WTC11 (cell line): Measurements from ENCODE around the gene SEC24A. TPM values are rescaled to one million over a fixed set of nuclear protein-coding genes. Genes with fewer than 3 reads are reported as not detected.

Experiments used
- ATAC-seq: fragments of 200-7000 bp; cut with Tn5 transposase; 2 replicates; pipeline ENCODE4 v1.10.0; 2021; ENCODE audit warnings: mild to moderate bottlenecking, moderate library complexity
- CTCF ChIA-PET: fragments of 300-600 bp; sonication (Branson Sonifier 250); formaldehyde crosslinking; loops from one replicate; lab custom pipeline; 2021; ENCODE audit warnings: antibody characterized with exemption; lab: Charles Lee
- POLR2A ChIA-PET: fragments of 350-600 bp; sonication (Branson Sonifier 250); formaldehyde crosslinking; loops from one replicate; lab custom pipeline; 2021; ENCODE audit warnings: antibody characterized with exemption; lab: Charles Lee
- DNase-seq: peaks from one replicate; pipeline ENCODE4 v3.0.0; 2021; ENCODE audit warnings: low spot score
- H3K27ac Mint-ChIP-seq: 2 replicates; pipeline ENCODE4 v1.8.0; 2021; ENCODE audit warnings: mixed read lengths
- H3K27me3 Mint-ChIP-seq: 2 replicates; pipeline ENCODE4 v1.8.0; 2021; ENCODE audit warnings: low read depth, mild to moderate bottlenecking, moderate library complexity, mixed read lengths
- H3K36me3 Mint-ChIP-seq: 2 replicates; pipeline ENCODE4 v1.8.0; 2021; ENCODE audit warnings: mixed read lengths
- H3K4me1 Mint-ChIP-seq: 2 replicates; pipeline ENCODE4 v1.8.0; 2022; ENCODE audit warnings: mixed read lengths
- H3K4me3 Mint-ChIP-seq: 2 replicates; pipeline ENCODE4 v1.8.0; 2021; ENCODE audit warnings: mild to moderate bottlenecking, moderate library complexity, mixed read lengths
- H3K9me3 Mint-ChIP-seq: 2 replicates; pipeline ENCODE4 v1.8.0; 2021; ENCODE audit warnings: mixed read lengths
- ATF1 ChIP-seq: sonication (generic); formaldehyde crosslinking; IDR thresholded peaks from 2 replicates; pipeline ENCODE4 v1.8.1; 2023; ENCODE audit warnings: mild to moderate bottlenecking, moderate library complexity, missing genetic modification reagents
- CBFB ChIP-seq: sonication (generic); formaldehyde crosslinking; IDR thresholded peaks from 2 replicates; pipeline ENCODE4 v1.8.1; 2022; ENCODE audit warnings: mild to moderate bottlenecking, low read depth, missing genetic modification reagents
- CREM ChIP-seq: sonication (generic); formaldehyde crosslinking; IDR thresholded peaks from 2 replicates; pipeline ENCODE4 v1.8.1; 2022; ENCODE audit warnings: mild to moderate bottlenecking, missing genetic modification reagents, moderate library complexity
- E2F5 ChIP-seq: sonication (generic); formaldehyde crosslinking; IDR thresholded peaks from 2 replicates; pipeline ENCODE4 v1.8.1; 2022; ENCODE audit warnings: mild to moderate bottlenecking, moderate library complexity, missing genetic modification reagents
- ESRRA ChIP-seq: sonication (generic); formaldehyde crosslinking; IDR thresholded peaks from 2 replicates; pipeline ENCODE4 v1.8.1; 2022; ENCODE audit warnings: mild to moderate bottlenecking, missing genetic modification reagents, borderline replicate concordance
- FOXP1 ChIP-seq: sonication (generic); formaldehyde crosslinking; IDR thresholded peaks from 2 replicates; pipeline ENCODE4 v1.8.0; 2022; ENCODE audit warnings: missing genetic modification reagents, mild to moderate bottlenecking, moderate library complexity, borderline replicate concordance
- FOXP4 ChIP-seq: sonication (generic); formaldehyde crosslinking; IDR thresholded peaks from 2 replicates; pipeline ENCODE4 v1.8.0; 2022; ENCODE audit warnings: mild to moderate bottlenecking, missing genetic modification reagents
- GABPB1 ChIP-seq: sonication (generic); formaldehyde crosslinking; IDR thresholded peaks from 2 replicates; pipeline ENCODE4 v1.8.1; 2023; ENCODE audit warnings: mild to moderate bottlenecking, missing genetic modification reagents
- KAT7 ChIP-seq: sonication (generic); formaldehyde crosslinking; IDR thresholded peaks from 2 replicates; pipeline ENCODE4 v1.8.1; 2023; ENCODE audit warnings: missing genetic modification reagents, mild to moderate bottlenecking, borderline replicate concordance
- MXD4 ChIP-seq: fragments of 250-450 bp; sonication (Bioruptor Pico); IDR thresholded peaks from 2 replicates; pipeline ENCODE4 v1.8.0; 2021; ENCODE audit warnings: mild to moderate bottlenecking, moderate library complexity, borderline replicate concordance
- MYBL2 ChIP-seq: sonication (generic); formaldehyde crosslinking; IDR thresholded peaks from 2 replicates; pipeline ENCODE4 v1.8.1; 2023; ENCODE audit warnings: mild to moderate bottlenecking, moderate library complexity, missing genetic modification reagents
- NFYB ChIP-seq: sonication (generic); formaldehyde crosslinking; conservative IDR thresholded peaks from 2 replicates; pipeline ENCODE4 v1.8.0; 2022; ENCODE audit warnings: low read depth, missing genetic modification reagents
- RORB ChIP-seq: fragments of 250-450 bp; sonication (Bioruptor Pico); IDR thresholded peaks from 2 replicates; pipeline ENCODE4 v1.9.0; 2021; ENCODE audit warnings: mild to moderate bottlenecking
- SP1 ChIP-seq: sonication (generic); formaldehyde crosslinking; conservative IDR thresholded peaks from 2 replicates; pipeline ENCODE4 v1.8.1; 2022; ENCODE audit warnings: missing genetic modification reagents
- ZBTB21 ChIP-seq: sonication (generic); formaldehyde crosslinking; IDR thresholded peaks from 2 replicates; pipeline ENCODE4 v1.8.1; 2023; ENCODE audit warnings: mild to moderate bottlenecking, missing genetic modification reagents, borderline replicate concordance
- ZNF263 ChIP-seq: sonication (generic); formaldehyde crosslinking; IDR thresholded peaks from 2 replicates; pipeline ENCODE4 v1.8.1; 2022; ENCODE audit warnings: low read depth, mild to moderate bottlenecking, moderate library complexity, missing genetic modification reagents
- ZNF671 ChIP-seq: fragments of 250-450 bp; sonication (Bioruptor Pico); IDR thresholded peaks from 2 replicates; pipeline ENCODE4 v1.8.0; 2021; ENCODE audit warnings: mild to moderate bottlenecking
- total RNA-seq: library from RNA; stranded (reverse); gene quantifications from 3 replicates; pipeline ENCODE4 v1.2.3, GENCODE V29; 2021
- TF ChIP-seq, protein P1 (sequence below): sonication (generic); formaldehyde crosslinking; IDR thresholded peaks from 2 replicates; pipeline ENCODE4 v1.8.0; 2022; ENCODE audit warnings: missing genetic modification reagents
- TF ChIP-seq, protein P2 (sequence below): fragments of 250-450 bp; sonication (Bioruptor Pico); IDR thresholded peaks from 2 replicates; pipeline ENCODE4 v1.9.0; 2021; ENCODE audit warnings: mild to moderate bottlenecking, borderline replicate concordance
- TF ChIP-seq, protein P3 (sequence below): sonication (generic); formaldehyde crosslinking; IDR thresholded peaks from 2 replicates; pipeline ENCODE4 v1.8.0; 2022; ENCODE audit warnings: mild to moderate bottlenecking, missing genetic modification reagents

Gene SEC24A
- total RNA-seq, 1 experiment from 2014 or later: 30.5 TPM

DNA sequence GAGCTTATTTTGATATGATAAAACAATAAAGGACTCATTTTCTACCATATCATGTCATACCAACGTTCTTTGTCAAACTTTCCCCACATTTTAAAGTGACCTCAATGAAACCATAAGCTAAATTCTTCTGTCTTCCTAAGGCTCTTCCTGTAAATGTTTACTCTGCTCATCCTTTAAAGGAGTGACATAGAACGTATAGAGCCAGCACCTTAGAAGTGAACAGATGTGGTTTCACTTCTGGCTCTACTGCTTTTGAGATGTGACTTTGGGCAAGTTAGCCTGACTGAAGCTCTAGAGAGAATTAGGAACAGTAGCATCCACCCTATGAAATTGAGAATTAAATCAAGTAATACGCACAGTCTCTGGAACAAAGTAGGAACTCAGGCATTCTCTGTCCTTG, 40.0 kb upstream of the SEC24A start (continued):
- no peak for TF ChIP-seq FOXP4 (CRISPR knock-in tag)
- TF ChIP-seq, protein P1, sequence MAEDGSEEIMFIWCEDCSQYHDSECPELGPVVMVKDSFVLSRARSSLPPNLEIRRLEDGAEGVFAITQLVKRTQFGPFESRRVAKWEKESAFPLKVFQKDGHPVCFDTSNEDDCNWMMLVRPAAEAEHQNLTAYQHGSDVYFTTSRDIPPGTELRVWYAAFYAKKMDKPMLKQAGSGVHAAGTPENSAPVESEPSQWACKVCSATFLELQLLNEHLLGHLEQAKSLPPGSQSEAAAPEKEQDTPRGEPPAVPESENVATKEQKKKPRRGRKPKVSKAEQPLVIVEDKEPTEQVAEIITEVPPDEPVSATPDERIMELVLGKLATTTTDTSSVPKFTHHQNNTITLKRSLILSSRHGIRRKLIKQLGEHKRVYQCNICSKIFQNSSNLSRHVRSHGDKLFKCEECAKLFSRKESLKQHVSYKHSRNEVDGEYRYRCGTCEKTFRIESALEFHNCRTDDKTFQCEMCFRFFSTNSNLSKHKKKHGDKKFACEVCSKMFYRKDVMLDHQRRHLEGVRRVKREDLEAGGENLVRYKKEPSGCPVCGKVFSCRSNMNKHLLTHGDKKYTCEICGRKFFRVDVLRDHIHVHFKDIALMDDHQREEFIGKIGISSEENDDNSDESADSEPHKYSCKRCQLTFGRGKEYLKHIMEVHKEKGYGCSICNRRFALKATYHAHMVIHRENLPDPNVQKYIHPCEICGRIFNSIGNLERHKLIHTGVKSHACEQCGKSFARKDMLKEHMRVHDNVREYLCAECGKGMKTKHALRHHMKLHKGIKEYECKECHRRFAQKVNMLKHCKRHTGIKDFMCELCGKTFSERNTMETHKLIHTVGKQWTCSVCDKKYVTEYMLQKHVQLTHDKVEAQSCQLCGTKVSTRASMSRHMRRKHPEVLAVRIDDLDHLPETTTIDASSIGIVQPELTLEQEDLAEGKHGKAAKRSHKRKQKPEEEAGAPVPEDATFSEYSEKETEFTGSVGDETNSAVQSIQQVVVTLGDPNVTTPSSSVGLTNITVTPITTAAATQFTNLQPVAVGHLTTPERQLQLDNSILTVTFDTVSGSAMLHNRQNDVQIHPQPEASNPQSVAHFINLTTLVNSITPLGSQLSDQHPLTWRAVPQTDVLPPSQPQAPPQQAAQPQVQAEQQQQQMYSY (CRISPR knock-in tag): no peak
- TF ChIP-seq ATF1 (CRISPR knock-in tag): no peak

DNA sequence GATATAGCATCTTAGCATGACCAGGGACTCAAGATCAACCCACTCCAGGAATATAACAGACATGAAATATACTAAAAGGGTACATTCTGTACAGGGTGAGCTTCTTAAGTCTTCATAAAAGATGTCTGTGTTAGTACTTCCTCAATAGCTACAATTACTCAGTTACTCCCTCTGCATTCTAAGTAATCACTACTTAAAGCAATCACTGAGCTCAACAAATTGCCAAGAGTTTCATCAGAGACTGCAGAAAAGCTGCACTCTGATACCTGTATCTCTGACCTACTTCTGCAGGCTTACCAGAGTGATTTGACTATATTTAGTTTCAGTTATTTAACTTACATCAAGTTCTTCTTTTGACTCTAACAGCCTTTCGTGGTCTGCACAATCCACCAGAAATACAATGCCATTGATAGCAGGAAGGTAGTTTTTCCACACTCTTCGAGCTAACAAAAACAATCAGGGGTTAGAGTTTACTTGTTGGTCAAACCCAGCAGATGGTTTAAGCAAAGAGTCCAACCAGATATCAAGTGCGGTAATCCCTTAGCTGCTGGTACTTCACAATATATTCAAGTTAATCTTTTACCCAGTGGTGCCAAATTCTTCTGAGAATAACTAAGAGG, 39.2 kb upstream of the SEC24A start:
- no peak overlapping the region for H3K27ac Mint-ChIP-seq
- no peak for ATAC-seq

GRCh38 chr5:134610725-134611124, 37.9 kb upstream of the SEC24A start:
- DNase-seq (no peak), ATAC-seq (no peak)
- no peaks in the 10 kb centered on the region for H3K27me3 Mint-ChIP-seq
- no peak overlapping the region for H3K27ac Mint-ChIP-seq
- H3K4me3 Mint-ChIP-seq: no peak overlapping the region
- H3K4me1 Mint-ChIP-seq: peaks cover 13% of the 10 kb centered on the region
- POLR2A ChIA-PET: interaction anchor here (0.6 kb wide), 1 partner anchor 12 kb away, joined by 3 read pairs; no protein-coding TSS in a partner anchor
- H3K36me3 Mint-ChIP-seq: peaks cover 46% of the 10 kb centered on the region
- H3K9me3 Mint-ChIP-seq: no peaks in the 10 kb centered on the region
- CTCF ChIA-PET: interaction anchor here (6.2 kb wide), 1 partner anchor 24 kb away, joined by 24 read pairs; no protein-coding TSS in a partner anchor
- no peak for TF ChIP-seq KAT7 (CRISPR knock-in tag)
- no peak for TF ChIP-seq CBFB (CRISPR knock-in tag)
- TF ChIP-seq E2F5: no peak
- TF ChIP-seq SP1 (CRISPR knock-in tag): no peak
- no peak for TF ChIP-seq FOXP1 (CRISPR knock-in tag)
- no peak for TF ChIP-seq GABPB1 (CRISPR knock-in tag)
- no peak for TF ChIP-seq ZNF671 (CRISPR knock-in tag)
- TF ChIP-seq CREM (CRISPR knock-in tag): no peak
- TF ChIP-seq, protein P2, sequence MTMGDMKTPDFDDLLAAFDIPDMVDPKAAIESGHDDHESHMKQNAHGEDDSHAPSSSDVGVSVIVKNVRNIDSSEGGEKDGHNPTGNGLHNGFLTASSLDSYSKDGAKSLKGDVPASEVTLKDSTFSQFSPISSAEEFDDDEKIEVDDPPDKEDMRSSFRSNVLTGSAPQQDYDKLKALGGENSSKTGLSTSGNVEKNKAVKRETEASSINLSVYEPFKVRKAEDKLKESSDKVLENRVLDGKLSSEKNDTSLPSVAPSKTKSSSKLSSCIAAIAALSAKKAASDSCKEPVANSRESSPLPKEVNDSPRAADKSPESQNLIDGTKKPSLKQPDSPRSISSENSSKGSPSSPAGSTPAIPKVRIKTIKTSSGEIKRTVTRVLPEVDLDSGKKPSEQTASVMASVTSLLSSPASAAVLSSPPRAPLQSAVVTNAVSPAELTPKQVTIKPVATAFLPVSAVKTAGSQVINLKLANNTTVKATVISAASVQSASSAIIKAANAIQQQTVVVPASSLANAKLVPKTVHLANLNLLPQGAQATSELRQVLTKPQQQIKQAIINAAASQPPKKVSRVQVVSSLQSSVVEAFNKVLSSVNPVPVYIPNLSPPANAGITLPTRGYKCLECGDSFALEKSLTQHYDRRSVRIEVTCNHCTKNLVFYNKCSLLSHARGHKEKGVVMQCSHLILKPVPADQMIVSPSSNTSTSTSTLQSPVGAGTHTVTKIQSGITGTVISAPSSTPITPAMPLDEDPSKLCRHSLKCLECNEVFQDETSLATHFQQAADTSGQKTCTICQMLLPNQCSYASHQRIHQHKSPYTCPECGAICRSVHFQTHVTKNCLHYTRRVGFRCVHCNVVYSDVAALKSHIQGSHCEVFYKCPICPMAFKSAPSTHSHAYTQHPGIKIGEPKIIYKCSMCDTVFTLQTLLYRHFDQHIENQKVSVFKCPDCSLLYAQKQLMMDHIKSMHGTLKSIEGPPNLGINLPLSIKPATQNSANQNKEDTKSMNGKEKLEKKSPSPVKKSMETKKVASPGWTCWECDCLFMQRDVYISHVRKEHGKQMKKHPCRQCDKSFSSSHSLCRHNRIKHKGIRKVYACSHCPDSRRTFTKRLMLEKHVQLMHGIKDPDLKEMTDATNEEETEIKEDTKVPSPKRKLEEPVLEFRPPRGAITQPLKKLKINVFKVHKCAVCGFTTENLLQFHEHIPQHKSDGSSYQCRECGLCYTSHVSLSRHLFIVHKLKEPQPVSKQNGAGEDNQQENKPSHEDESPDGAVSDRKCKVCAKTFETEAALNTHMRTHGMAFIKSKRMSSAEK (CRISPR knock-in tag): no peak
- TF ChIP-seq ESRRA (CRISPR knock-in tag): no peak
- no peak for TF ChIP-seq NFYB (CRISPR knock-in tag)
- TF ChIP-seq ZNF263: no peak
- TF ChIP-seq RORB: no peak
- TF ChIP-seq, protein P3, sequence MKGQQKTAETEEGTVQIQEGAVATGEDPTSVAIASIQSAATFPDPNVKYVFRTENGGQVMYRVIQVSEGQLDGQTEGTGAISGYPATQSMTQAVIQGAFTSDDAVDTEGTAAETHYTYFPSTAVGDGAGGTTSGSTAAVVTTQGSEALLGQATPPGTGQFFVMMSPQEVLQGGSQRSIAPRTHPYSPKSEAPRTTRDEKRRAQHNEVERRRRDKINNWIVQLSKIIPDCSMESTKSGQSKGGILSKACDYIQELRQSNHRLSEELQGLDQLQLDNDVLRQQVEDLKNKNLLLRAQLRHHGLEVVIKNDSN: no peak
- no peak for TF ChIP-seq MYBL2 (CRISPR knock-in tag)

More for the DNA sequence above, 39.2 kb upstream of the SEC24A start:
- Mint-ChIP-seq H3K4me3 (no peak overlapping the region), H3K36me3 (peaks cover 46% of the 10 kb centered on the region), H3K9me3 (no peaks in the 10 kb centered on the region), H3K27me3 (no peaks in the 10 kb centered on the region), H3K4me1 (peaks cover 10% of the 10 kb centered on the region)
- ChIA-PET POLR2A (no interaction called here), CTCF (interaction anchor here (6.2 kb wide), 1 partner anchor 23 kb away, joined by 24 read pairs; no protein-coding TSS in a partner anchor)
- DNase-seq: no peak
- no peak for TF ChIP-seq MXD4
- no peak for TF ChIP-seq ZBTB21 (CRISPR knock-in tag)
- TF ChIP-seq ZNF263: no peak
